Smooth muscle cell (in vitro differentiated cells): ENCODE measurements around the gene WDR38. TPM values are rescaled to one million over a fixed set of nuclear protein-coding genes. Genes with fewer than 3 reads are reported as not detected.

Source experiments
- DNase-seq: peaks from one replicate; lab custom pipeline; 2025; ENCODE audit not compliant: unreplicated experiment; lab: John Stamatoyannopoulos, UW
- H2AFZ ChIP-seq: fragments of 200-600 bp; sonication (generic); 2 replicates; pipeline ENCODE4 v1.6.0; 2016; ENCODE audit warnings: antibody characterized with exemption, low read depth, mild to moderate bottlenecking
- H3F3A ChIP-seq: fragments of 200-600 bp; sonication (generic); 2 replicates; pipeline ENCODE4 v1.6.0; 2017; ENCODE audit warnings: antibody characterized with exemption, low read depth
- H3K27ac ChIP-seq: fragments of 200-600 bp; sonication (generic); 2 replicates; pipeline ENCODE4 v1.5.1; 2016; ENCODE audit warnings: low read depth, mild to moderate bottlenecking
- H3K27me3 ChIP-seq: fragments of 200-600 bp; sonication (generic); 2 replicates; pipeline ENCODE4 v1.6.1; 2016; ENCODE audit warnings: low read depth, mild to moderate bottlenecking
- H3K36me3 ChIP-seq: fragments of 200-600 bp; sonication (generic); 2 replicates; pipeline ENCODE4 v1.5.1; 2016; ENCODE audit warnings: low read depth
- H3K4me1 ChIP-seq: fragments of 200-600 bp; sonication (generic); 2 replicates; pipeline ENCODE4 v1.5.1; 2016; ENCODE audit warnings: low read depth
- H3K4me2 ChIP-seq: fragments of 200-600 bp; sonication (generic); 2 replicates; pipeline ENCODE4 v1.6.0; 2016; ENCODE audit warnings: mild to moderate bottlenecking
- H3K4me3 ChIP-seq: fragments of 200-600 bp; sonication (generic); 2 replicates; pipeline ENCODE4 v1.5.1; 2016; ENCODE audit warnings: mild to moderate bottlenecking
- H3K79me2 ChIP-seq: fragments of 200-600 bp; sonication (generic); 2 replicates; pipeline ENCODE4 v1.6.0; 2016; ENCODE audit warnings: low read depth, mild to moderate bottlenecking
- H3K9ac ChIP-seq: fragments of 200-600 bp; sonication (generic); 2 replicates; pipeline ENCODE4 v1.6.0; 2016; ENCODE audit warnings: low read depth
- H3K9me3 ChIP-seq: fragments of 200-600 bp; sonication (generic); replicated peaks from 2 replicates; pipeline ENCODE4 v1.5.1; 2016; ENCODE audit warnings: low read depth
- H4K20me1 ChIP-seq: fragments of 200-600 bp; sonication (generic); 2 replicates; pipeline ENCODE4 v1.6.0; 2016; ENCODE audit warnings: low read depth
- CTCF ChIP-seq: fragments of 200-600 bp; sonication (generic); IDR thresholded peaks from 2 replicates; pipeline ENCODE4 v1.5.1; 2017; ENCODE audit warnings: borderline replicate concordance, mild to moderate bottlenecking, antibody characterized with exemption; ENCODE audit not compliant: insufficient read depth, poor library complexity, severe bottlenecking
- WGBS: methylation state at CpG from one replicate; pipeline ENCODE4 v1.1.7; 2016; ENCODE audit warnings: low lambda C conversion rate; 5-methylcytosine and 5-hydroxymethylcytosine counted together
- polyA plus RNA-seq: library from polyadenylated mRNA; unstranded; fragments of >200 nt; fragmentation: Nextera tagmentation; extraction: Ambion mirVana; gene quantifications from 2 replicates; pipeline ENCODE4 v1.2.1, GENCODE V29; 2016
- total RNA-seq: library from RNA; depleted of rRNA; stranded (reverse); fragments of >200 nt; gene quantifications from 2 replicates; pipeline ENCODE4 v1.2.3, GENCODE V29; 2014

WDR38 gene
- total and polyA plus RNA-seq, 2 experiments from 2014 or later: not detected

- H3F3A ChIP-seq: peaks cover 14% of the 10 kb centered on the region
- no peak for DNase-seq
- H2AFZ ChIP-seq: no peak overlapping the region
- no peaks in the 10 kb centered on the region for H3K9me3 ChIP-seq
- H3K4me3 ChIP-seq: peak overlapping the region; percentile 93
- H4K20me1 ChIP-seq: peaks cover 59% of the 10 kb centered on the region
- H3K27ac ChIP-seq: peak overlapping the region; percentile 99
- H3K27me3 ChIP-seq: no peaks in the 10 kb centered on the region
- WGBS: 68% methylated on average over 6 of the region's 6 CpGs
- peaks cover 76% of the 10 kb centered on the region for H3K79me2 ChIP-seq
- peak overlapping the region; percentile 100 for H3K4me2 ChIP-seq
- H3K9ac ChIP-seq: peak overlapping the region; percentile 97
- TF ChIP-seq CTCF: no peak
- H3K36me3 ChIP-seq: no peaks in the 10 kb centered on the region
- peaks cover 16% of the 10 kb centered on the region for H3K4me1 ChIP-seq
Measured at GRCh38 chr9:124870723-124871122, 17.5 kb downstream of the WDR38 start.

- Histone ChIP-seq H3K27me3 (no peaks in the 10 kb centered on the region), H3K4me3 (peak overlapping the region; percentile 93), H3K4me1 (peaks cover 16% of the 10 kb centered on the region), H3K4me2 (peak overlapping the region; percentile 100), H3K36me3 (no peaks in the 10 kb centered on the region), H3K9ac (peak overlapping the region; percentile 97), H3K9me3 (no peaks in the 10 kb centered on the region), H4K20me1 (peaks cover 63% of the 10 kb centered on the region), H3F3A (peaks cover 14% of the 10 kb centered on the region), H3K79me2 (peaks cover 79% of the 10 kb centered on the region), H2AFZ (no peak overlapping the region), H3K27ac (peak overlapping the region; percentile 99)
- TF ChIP-seq CTCF: no peak
- DNase-seq: no peak
- WGBS: 88% methylated on average over 11 of the region's 11 CpGs
Measured at GRCh38 chr9:124871156-124871561, 17.9 kb downstream of the WDR38 start.

- Histone ChIP-seq H3K4me1 (peaks cover 11% of the 10 kb centered on the region), H3K4me3 (no peak overlapping the region), H3K9me3 (no peaks in the 10 kb centered on the region), H4K20me1 (peaks cover 81% of the 10 kb centered on the region), H2AFZ (no peak overlapping the region), H3F3A (peaks cover 11% of the 10 kb centered on the region), H3K4me2 (no peak overlapping the region), H3K27me3 (no peaks in the 10 kb centered on the region), H3K27ac (no peak overlapping the region), H3K36me3 (peaks cover 4% of the 10 kb centered on the region), H3K9ac (no peak overlapping the region), H3K79me2 (peaks cover 68% of the 10 kb centered on the region)
- no peak for DNase-seq
- no peak for TF ChIP-seq CTCF
- 87% methylated on average over 14 of the region's 14 CpGs for WGBS
Measured at GRCh38 chr9:124873664-124874063, 20.4 kb downstream of the WDR38 start.

- H3F3A ChIP-seq: peaks cover 8% of the 10 kb centered on the region
- H3K36me3 ChIP-seq: peaks cover 4% of the 10 kb centered on the region
- no peak overlapping the region for H3K27ac ChIP-seq
- peaks cover 74% of the 10 kb centered on the region for H4K20me1 ChIP-seq
- H3K79me2 ChIP-seq: peaks cover 53% of the 10 kb centered on the region
- peaks cover 4% of the 10 kb centered on the region for H3K4me1 ChIP-seq
- WGBS: 98% methylated on average over 6 of the region's 6 CpGs
- H3K9ac ChIP-seq: no peak overlapping the region
- no peak overlapping the region for H3K4me2 ChIP-seq
- DNase-seq: no peak
- H3K4me3 ChIP-seq: no peak overlapping the region
- no peak overlapping the region for H2AFZ ChIP-seq
- TF ChIP-seq CTCF: no peak
- H3K27me3 ChIP-seq: no peaks in the 10 kb centered on the region
- no peaks in the 10 kb centered on the region for H3K9me3 ChIP-seq
Measured at GRCh38 chr9:124875501-124875900, 22.2 kb downstream of the WDR38 start.
